Gastroesophageal sphincter (tissue), 3 donors: ENCODE measurements around the gene KLHDC4.

Experiments used
- CTCF ChIP-seq, 4 experiments: fragments of 200-600 bp in 2 of 4; fragments of 450-650 bp in 2 of 4; sonication (generic) in 1 of 4; IDR thresholded peaks; one replicate each; pipeline ENCODE4 v1.5.1; 2017 to 2019; ENCODE audit warnings: antibody characterized with exemption in 4 of 4, mild to moderate bottlenecking in 2 of 4, moderate library complexity in 2 of 4
- POLR2A ChIP-seq, 2 donors: fragments of 450-650 bp; IDR thresholded peaks; one replicate each; pipeline ENCODE4 v1.6.1; 2017; ENCODE audit warnings: antibody characterized with exemption in 2 of 2, mild to moderate bottlenecking in 2 of 2, moderate library complexity in 1 of 2

GRCh38 chr16:87687126-87687910 lies 78.5 kb downstream of the KLHDC4 start:
- TF ChIP-seq POLR2A (IDR thresholded peaks at IDR 0.05) (no peak), CTCF (IDR thresholded peaks at IDR 0.05) (no peak)
